Hypothalamus (tissue), 51 donors: ENCODE results near the gene ALK.

ENCODE experiments used
- DNase-seq, 51 donors: peaks; one replicate each; lab custom pipeline; 2025; lab: John Stamatoyannopoulos, UW

ALK gene

DNA sequence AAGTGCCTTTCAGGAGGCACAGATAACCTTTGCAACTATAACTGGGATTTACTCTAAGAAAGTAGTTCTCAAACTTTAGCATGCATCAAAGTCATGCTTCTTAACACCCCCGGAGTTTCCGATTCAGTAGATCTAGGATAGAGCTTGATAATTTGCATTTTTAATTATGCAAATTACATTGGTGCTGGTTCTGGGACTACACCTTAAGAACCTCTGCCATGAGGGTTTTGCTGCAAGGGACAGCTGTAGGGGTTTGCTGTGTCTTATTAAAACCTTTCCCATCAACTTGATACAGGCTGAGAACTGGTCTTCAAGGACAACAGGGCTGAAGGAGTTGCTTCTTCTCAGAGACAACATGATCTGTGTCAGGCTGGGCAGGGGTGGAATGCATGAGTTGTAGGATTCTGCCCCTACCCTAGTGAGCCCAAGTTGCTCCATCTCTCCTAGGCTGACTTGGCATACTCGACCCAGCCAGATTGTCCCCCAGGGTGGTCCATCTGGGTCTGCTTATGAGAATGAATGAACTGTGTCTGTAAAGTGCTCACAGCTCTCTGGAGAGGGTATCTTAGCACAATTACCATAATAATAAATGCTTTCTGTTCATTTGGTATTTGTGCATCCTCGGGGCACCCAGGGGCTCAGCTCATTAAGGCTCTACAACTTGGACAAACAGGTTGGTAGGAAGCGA is 573.5 kb downstream of the ALK start:
- DNase-seq, result no peak

- DNase-seq, result no peak
These were observed 576.1 kb downstream of the ALK start for GRCh38 chr2:29345236-29345635.

GRCh38 chr2:29343830-29344229 is 577.6 kb downstream of the ALK start:
- no peak for DNase-seq

DNA sequence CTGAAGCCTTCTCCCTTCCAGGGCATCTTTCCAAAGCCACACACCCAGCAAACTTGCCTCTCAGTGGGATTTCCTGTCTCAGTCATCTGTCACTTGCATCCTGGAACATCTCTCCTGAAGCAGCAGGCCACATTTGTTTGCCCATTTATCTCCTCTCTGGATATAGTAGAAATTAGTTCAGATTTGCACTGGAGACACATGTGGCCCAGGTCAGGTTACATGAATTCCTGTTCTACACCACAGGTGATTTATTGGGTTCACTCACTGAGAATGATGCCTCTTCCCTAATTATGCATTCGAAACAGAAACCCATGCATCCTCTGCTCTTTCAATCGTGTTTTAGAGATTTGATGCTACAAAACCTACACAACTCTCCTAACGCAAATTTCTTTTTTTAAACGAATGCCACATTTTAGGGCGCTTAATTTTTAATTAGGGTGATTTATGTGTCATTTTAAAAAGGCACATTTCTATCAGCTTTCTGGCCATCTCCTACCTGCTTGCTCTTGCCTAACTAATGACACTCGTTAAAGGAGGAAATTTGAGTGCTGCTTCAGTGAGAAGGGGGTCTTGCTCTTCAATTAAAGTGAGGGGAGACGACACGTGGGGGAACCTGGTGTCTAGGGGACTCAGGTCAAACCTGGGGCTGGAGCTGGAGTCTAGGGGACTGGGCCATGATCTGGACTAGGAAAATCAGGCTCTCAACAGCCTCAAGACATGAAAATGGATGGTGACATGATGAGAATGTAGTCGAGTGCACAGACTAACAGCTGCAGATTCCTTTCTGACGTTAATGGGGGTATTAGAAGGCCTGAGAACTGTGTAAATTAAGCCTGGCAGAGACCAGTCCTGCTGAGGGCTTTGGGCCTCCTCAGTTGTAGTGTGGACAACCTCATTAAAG is 584.8 kb downstream of the ALK start:
- DNase-seq, result no peak

DNA sequence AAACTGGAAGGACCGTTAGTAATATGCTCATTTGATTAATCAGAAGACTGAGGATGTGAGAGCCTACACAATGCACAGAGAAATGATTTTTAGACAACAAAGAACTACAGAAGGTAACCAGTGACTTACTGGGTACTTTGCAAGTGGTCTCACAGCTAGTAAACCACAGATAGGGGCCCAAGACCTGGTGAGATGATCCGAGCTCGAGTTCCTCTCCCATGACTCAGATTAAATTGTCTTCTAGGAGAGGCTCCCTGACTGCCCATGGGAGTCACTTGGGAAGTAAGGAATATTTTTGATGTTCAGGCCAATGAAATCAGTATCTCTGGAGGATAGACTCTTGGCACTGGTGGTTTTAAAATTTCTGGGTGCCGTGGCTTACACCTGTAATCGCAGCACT is 586.0 kb downstream of the ALK start:
- no peak for DNase-seq

DNA sequence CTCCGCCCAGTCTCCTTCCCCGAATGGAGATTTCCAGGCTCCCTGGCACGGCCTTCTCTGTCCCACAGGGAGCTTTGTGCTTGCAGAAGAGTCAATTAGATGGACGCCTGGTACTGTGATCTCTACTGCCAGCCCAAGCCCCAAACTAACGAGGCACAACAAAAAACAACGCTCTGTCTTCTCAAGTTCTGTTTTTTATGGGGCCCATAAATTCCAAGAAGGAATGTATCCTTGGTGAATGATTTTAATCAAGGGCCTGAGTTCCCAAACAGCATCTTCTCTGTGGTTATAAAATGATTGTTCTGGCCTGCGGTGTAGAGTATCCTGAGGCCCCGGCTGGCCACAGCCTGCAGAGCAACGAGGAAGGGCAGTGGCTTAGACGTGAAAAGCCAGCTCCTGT is 586.7 kb downstream of the ALK start:
- DNase-seq, result no peak

DNA sequence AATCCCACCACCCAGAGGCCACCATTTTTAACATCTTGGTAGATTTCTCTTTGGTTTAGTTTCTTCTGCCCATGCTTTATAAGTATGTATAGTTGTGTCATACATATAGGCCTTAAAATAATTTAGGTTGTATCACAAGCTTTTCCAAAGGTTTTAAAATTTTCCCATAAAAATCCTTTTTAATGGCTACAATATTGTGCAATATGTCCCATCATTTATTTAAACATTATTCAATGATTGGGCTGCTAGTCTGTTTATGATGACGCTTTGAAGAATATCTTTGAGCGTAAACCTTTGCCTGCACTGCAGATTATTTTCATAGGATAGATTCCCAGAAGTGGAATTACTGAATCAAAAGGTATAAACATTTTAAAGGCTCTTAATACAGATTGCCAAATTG is 588.8 kb downstream of the ALK start:
- DNase-seq, result no peak

DNA sequence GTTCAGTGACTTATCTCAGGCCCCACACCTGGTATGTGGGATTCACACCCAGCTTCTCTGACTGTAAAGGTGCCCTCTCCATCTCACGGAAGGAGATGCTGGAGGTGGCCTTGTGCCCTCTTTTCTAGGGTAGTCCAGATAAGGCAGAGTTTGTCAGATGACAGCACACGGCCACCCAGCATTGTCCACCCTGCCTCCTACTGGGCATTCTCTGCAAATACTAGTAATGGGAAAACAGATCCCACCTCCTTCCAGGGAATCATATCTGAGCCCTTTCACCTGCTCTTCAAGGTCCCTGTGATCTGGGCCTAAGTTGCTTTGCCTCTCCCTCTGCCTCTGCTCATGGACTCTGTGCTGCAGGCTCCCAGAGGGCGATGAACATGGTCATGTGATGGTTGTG is 591.5 kb downstream of the ALK start:
- DNase-seq, result no peak

GRCh38 chr2:29326926-29327325 is 594.5 kb downstream of the ALK start:
- DNase-seq, result peak in 1 of 51 donors; percentile 9

- DNase-seq, result no peak
These were observed 595.8 kb downstream of the ALK start for GRCh38 chr2:29325544-29325943.

- DNase-seq, result no peak
These were observed 597.4 kb downstream of the ALK start for GRCh38 chr2:29323961-29324360.

- no peak for DNase-seq
These were observed 598.1 kb downstream of the ALK start for GRCh38 chr2:29323301-29323700.

GRCh38 chr2:29322011-29322410 is 599.4 kb downstream of the ALK start:
- DNase-seq, result no peak

- DNase-seq, result peak in 1 of 51 donors; percentile 17
These were observed 603.4 kb downstream of the ALK start for GRCh38 chr2:29317801-29318485.

- DNase-seq, result peak in 2 of 51 donors; percentile 4 to 9
These were observed 604.3 kb downstream of the ALK start for GRCh38 chr2:29317077-29317517.

GRCh38 chr2:29314816-29315571 is 606.4 kb downstream of the ALK start:
- peak in 33 of 51 donors; percentile 4 to 68 (median 28) for DNase-seq

DNA sequence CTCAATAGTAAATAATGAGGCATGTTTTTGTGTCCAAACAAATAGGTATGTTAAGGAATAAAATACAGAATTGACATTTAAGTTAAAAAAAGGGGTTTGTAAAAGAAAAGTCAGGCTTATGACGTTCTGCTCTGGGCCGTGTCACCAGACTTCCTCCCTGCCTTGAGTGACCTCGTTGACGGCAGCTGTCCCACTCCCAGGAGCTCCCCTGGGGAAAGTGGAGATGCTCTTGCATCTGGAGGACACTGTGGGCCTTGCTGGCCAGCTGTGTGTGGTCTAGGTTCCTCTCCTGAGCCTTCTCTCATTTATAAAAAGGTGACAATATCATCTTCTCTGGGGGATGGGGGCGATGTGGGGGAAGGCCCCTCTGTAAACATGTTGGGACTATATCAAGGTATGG is 609.9 kb downstream of the ALK start:
- DNase-seq, result no peak

- no peak for DNase-seq
These were observed 610.6 kb downstream of the ALK start for GRCh38 chr2:29310650-29311348.

DNA sequence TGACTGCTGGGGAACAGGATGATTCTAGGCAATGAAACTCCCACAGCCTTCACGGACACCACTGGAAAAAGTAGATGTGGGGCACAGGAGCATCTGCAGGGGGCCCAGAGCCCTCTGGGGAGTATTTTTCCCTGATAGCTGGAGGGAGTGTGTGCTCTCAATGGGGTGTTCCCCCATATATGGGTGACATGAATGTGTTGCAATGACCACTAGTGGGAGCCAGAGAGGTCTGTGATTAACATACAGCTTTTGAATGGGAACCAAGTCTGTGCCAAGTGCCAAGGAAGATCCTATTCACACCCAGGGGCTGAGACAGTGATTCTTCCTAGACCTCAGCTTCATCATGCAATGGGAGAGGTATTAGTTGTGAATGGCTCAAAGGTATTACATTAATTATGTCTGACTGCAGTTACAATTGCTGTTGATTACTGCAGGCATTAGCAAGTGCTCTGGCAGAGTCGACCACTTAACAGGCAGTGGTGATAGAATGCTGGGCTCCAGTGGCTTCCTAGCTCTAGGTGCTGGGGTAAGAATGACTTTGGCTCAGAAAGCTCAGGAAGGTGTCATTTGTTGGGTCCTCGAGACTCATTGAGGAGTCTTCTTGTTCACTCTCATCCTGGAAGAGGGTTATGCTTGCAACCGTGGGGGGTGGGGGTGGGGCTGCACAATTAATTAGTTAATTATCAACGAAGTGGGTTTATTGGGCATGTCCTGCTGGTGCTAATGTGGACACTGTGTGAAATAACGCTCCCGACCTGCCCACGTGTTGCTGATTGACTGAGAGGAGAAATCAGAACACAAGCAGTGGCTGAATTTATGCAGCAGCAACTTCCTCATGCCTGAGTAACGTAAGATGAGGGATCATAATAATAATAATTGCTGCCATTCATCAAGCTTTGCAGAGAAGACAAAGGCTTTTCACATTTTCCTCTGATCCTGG is 612.0 kb downstream of the ALK start:
- peak in 25 of 51 donors; percentile 3 to 62 (median 34) for DNase-seq
